ENCODE measurements around the gene ADAM11.

GRCh38 chr17:44797802-44798201, 39.0 kb downstream of the ADAM11 start:
- TF ChIP-seq POLR2A (IDR thresholded peaks at IDR 0.05; ENCODE audit: low read length) (no peak), CTCF (IDR thresholded peaks at IDR 0.05) (no peak), POLR2AphosphoS2 (conservative IDR thresholded peaks at IDR 0.05; ENCODE audit: low read length) (no peak), FOSL2 (IDR thresholded peaks at IDR 0.05) (no peak), FOSL2 (CRISPR knock-in tag; IDR thresholded peaks at IDR 0.05) (no peak), RARB (CRISPR knock-in tag; IDR thresholded peaks at IDR 0.05) (no peak)
- TF ChIP-seq, protein P1, sequence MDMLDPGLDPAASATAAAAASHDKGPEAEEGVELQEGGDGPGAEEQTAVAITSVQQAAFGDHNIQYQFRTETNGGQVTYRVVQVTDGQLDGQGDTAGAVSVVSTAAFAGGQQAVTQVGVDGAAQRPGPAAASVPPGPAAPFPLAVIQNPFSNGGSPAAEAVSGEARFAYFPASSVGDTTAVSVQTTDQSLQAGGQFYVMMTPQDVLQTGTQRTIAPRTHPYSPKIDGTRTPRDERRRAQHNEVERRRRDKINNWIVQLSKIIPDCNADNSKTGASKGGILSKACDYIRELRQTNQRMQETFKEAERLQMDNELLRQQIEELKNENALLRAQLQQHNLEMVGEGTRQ (IDR thresholded peaks at IDR 0.05) = no peak
- TF ChIP-seq, protein P2, sequence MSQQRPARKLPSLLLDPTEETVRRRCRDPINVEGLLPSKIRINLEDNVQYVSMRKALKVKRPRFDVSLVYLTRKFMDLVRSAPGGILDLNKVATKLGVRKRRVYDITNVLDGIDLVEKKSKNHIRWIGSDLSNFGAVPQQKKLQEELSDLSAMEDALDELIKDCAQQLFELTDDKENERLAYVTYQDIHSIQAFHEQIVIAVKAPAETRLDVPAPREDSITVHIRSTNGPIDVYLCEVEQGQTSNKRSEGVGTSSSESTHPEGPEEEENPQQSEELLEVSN (IDR thresholded peaks at IDR 0.05; ENCODE audit: borderline replicate concordance, low read depth) = no peak
- TF ChIP-seq, protein P3, sequence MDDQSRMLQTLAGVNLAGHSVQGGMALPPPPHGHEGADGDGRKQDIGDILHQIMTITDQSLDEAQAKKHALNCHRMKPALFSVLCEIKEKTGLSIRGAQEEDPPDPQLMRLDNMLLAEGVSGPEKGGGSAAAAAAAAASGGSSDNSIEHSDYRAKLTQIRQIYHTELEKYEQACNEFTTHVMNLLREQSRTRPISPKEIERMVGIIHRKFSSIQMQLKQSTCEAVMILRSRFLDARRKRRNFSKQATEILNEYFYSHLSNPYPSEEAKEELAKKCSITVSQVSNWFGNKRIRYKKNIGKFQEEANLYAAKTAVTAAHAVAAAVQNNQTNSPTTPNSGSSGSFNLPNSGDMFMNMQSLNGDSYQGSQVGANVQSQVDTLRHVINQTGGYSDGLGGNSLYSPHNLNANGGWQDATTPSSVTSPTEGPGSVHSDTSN (IDR thresholded peaks at IDR 0.05) = no peak
- TF ChIP-seq, protein P4, sequence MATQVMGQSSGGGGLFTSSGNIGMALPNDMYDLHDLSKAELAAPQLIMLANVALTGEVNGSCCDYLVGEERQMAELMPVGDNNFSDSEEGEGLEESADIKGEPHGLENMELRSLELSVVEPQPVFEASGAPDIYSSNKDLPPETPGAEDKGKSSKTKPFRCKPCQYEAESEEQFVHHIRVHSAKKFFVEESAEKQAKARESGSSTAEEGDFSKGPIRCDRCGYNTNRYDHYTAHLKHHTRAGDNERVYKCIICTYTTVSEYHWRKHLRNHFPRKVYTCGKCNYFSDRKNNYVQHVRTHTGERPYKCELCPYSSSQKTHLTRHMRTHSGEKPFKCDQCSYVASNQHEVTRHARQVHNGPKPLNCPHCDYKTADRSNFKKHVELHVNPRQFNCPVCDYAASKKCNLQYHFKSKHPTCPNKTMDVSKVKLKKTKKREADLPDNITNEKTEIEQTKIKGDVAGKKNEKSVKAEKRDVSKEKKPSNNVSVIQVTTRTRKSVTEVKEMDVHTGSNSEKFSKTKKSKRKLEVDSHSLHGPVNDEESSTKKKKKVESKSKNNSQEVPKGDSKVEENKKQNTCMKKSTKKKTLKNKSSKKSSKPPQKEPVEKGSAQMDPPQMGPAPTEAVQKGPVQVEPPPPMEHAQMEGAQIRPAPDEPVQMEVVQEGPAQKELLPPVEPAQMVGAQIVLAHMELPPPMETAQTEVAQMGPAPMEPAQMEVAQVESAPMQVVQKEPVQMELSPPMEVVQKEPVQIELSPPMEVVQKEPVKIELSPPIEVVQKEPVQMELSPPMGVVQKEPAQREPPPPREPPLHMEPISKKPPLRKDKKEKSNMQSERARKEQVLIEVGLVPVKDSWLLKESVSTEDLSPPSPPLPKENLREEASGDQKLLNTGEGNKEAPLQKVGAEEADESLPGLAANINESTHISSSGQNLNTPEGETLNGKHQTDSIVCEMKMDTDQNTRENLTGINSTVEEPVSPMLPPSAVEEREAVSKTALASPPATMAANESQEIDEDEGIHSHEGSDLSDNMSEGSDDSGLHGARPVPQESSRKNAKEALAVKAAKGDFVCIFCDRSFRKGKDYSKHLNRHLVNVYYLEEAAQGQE (IDR thresholded peaks at IDR 0.05) = no peak

Data from A549 (cell line).